HEK293 (cell line): ENCODE measurements around the gene AHRR.
"Not testable (repeated sequence)": the region's sequence is repeated elsewhere in the genome, so short reads cannot be mapped to it uniquely, and the experiment has no call there.

Experiments
- CTCF ChIA-PET: fragments of 350-600 bp; formaldehyde crosslinking; extraction: SDS; loops from one replicate; lab custom pipeline; 2021; ENCODE audit warnings: antibody characterized with exemption; lab: Yijun Ruan, JAX
- POLR2A ChIA-PET: fragments of 300-600 bp; formaldehyde crosslinking; extraction: SDS; loops from one replicate; lab custom pipeline; 2020; ENCODE audit warnings: antibody characterized with exemption, inconsistent platforms; lab: Yijun Ruan, JAX
- H3K27ac ChIP-seq: fragments of 200-500 bp; sonication (Bioruptor generic); 2 replicates; pipeline ENCODE4 v1.5.1; 2014; ENCODE audit warnings: low read depth, low read length, control low read depth, inconsistent platforms; ENCODE audit errors: extremely low read depth
- H3K36me3 ChIP-seq, 2 experiments: fragments of 200-500 bp in 1 of 2; sonication (Bioruptor generic) in 1 of 2; 1 replicate in 1 of 2; 2 replicates in 1 of 2; pipeline ENCODE4 v1.5.1; 2014 to 2017; ENCODE audit warnings: inconsistent platforms in 2 of 2, low read length in 2 of 2; ENCODE audit not compliant: control insufficient read depth in 2 of 2, insufficient read depth in 1 of 2
- H3K4me1 ChIP-seq: fragments of 200-500 bp; sonication (Bioruptor generic); 2 replicates; pipeline ENCODE4 v1.5.1; 2014; ENCODE audit warnings: mild to moderate bottlenecking, low read length, inconsistent platforms; ENCODE audit not compliant: control insufficient read depth, insufficient read depth
- H3K4me3 ChIP-seq: 2 replicates; pipeline ENCODE4 v1.5.1; 2011; ENCODE audit warnings: low read depth, mild to moderate bottlenecking, control low read depth, low read length, moderate library complexity
- H3K9me3 ChIP-seq: fragments of 200-500 bp; sonication (Bioruptor generic); 2 replicates; pipeline ENCODE4 v1.5.1; 2014; ENCODE audit warnings: low read depth, low read length, inconsistent platforms; ENCODE audit not compliant: control insufficient read depth, insufficient read depth
- KLF10 ChIP-seq: fragments of 450-650 bp; IDR thresholded peaks from 2 replicates; pipeline ENCODE4 v1.5.1; 2018; ENCODE audit warnings: missing biosample characterization, mild to moderate bottlenecking, missing genetic modification characterization
- KLF9 ChIP-seq: fragments of 450-650 bp; formaldehyde crosslinking; IDR thresholded peaks from 2 replicates; pipeline ENCODE4 v1.5.1; 2016; ENCODE audit warnings: missing biosample characterization, missing genetic modification characterization, low read depth
- ZBTB17 ChIP-seq: fragments of 450-650 bp; formaldehyde crosslinking; IDR thresholded peaks from 2 replicates; pipeline ENCODE4 v1.5.1; 2016; ENCODE audit warnings: missing biosample characterization, missing genetic modification characterization
- ZEB2 ChIP-seq: fragments of 450-650 bp; formaldehyde crosslinking; IDR thresholded peaks from 2 replicates; pipeline ENCODE4 v1.5.1; 2016; ENCODE audit warnings: missing biosample characterization, missing genetic modification characterization
- ZFHX2 ChIP-seq: fragments of 450-650 bp; formaldehyde crosslinking; conservative IDR thresholded peaks from 2 replicates; pipeline ENCODE4 v1.5.1; 2016; ENCODE audit warnings: missing biosample characterization, missing genetic modification characterization
- ZNF112 ChIP-seq: fragments of 450-650 bp; formaldehyde crosslinking; IDR thresholded peaks from 2 replicates; pipeline ENCODE4 v1.5.0; 2017; ENCODE audit warnings: missing biosample characterization, missing genetic modification characterization
- ZNF169 ChIP-seq: fragments of 450-650 bp; formaldehyde crosslinking; IDR thresholded peaks from 2 replicates; pipeline ENCODE4 v1.5.1; 2016; ENCODE audit warnings: missing biosample characterization, missing genetic modification characterization
- ZNF175 ChIP-seq: fragments of 450-650 bp; formaldehyde crosslinking; IDR thresholded peaks from 2 replicates; pipeline ENCODE4 v1.5.1; 2016; ENCODE audit warnings: missing biosample characterization, missing genetic modification characterization
- ZNF585B ChIP-seq: fragments of 450-650 bp; formaldehyde crosslinking; IDR thresholded peaks from 2 replicates; pipeline ENCODE4 v1.5.1; 2016; ENCODE audit warnings: missing biosample characterization, missing genetic modification characterization
- ZNF776 ChIP-seq: fragments of 450-650 bp; formaldehyde crosslinking; IDR thresholded peaks from 2 replicates; pipeline ENCODE4 v1.5.0; 2017; ENCODE audit warnings: missing biosample characterization, missing genetic modification characterization, borderline replicate concordance
- ZNF777 ChIP-seq: fragments of 450-650 bp; formaldehyde crosslinking; IDR thresholded peaks from 2 replicates; pipeline ENCODE4 v1.5.1; 2017; ENCODE audit warnings: missing biosample characterization, missing genetic modification characterization, borderline replicate concordance
- ZNF830 ChIP-seq: fragments of 450-650 bp; IDR thresholded peaks from 2 replicates; pipeline ENCODE4 v1.5.0; 2018; ENCODE audit warnings: missing biosample characterization, missing genetic modification characterization, low read depth, mild to moderate bottlenecking, moderate library complexity
- TF ChIP-seq, protein P1 (sequence below): fragments of 450-650 bp; formaldehyde crosslinking; conservative IDR thresholded peaks from 2 replicates; pipeline ENCODE4 v1.5.1; 2016; ENCODE audit warnings: low read depth, missing biosample characterization, missing genetic modification characterization
- TF ChIP-seq, protein P2 (sequence below): fragments of 450-650 bp; formaldehyde crosslinking; IDR thresholded peaks from 2 replicates; pipeline ENCODE4 v1.5.1; 2016; ENCODE audit warnings: missing biosample characterization, missing genetic modification characterization
- TF ChIP-seq, protein P3 (sequence below): fragments of 450-650 bp; formaldehyde crosslinking; IDR thresholded peaks from 2 replicates; pipeline ENCODE4 v1.5.1; 2016; ENCODE audit warnings: missing biosample characterization, missing genetic modification characterization
- TF ChIP-seq, protein P4 (sequence below): fragments of 450-650 bp; formaldehyde crosslinking; IDR thresholded peaks from 2 replicates; pipeline ENCODE4 v1.5.1; 2017; ENCODE audit warnings: missing biosample characterization, missing genetic modification characterization
- TF ChIP-seq, protein P5 (sequence below): fragments of 450-650 bp; formaldehyde crosslinking; IDR thresholded peaks from 2 replicates; pipeline ENCODE4 v1.5.1; 2016; ENCODE audit warnings: missing biosample characterization, missing genetic modification characterization

AHRR gene

DNA sequence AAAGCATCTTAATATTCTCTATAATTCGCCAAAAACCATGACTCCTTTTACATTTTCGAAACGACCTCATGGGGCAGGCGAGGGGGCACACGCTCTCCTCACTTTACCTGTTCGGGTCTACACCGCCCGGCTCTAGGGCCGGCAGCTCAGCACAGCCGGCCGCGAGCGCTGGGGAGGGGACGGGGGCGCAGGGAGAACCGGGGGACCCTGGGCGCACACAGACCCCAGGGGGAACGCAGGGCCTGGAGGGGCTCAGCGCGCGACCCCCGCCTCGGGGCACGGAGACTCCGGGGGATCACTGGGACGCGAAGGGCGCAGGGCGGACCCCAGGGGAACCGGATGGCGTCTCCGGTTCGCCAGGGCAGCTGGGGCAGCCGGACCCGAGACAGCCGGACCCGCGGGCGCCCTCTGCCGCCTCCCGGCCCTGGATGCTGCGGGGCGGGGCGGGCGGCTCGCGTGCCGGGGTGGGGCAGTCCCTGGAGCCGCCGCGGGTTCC is at the start of gene AHRR (continued):
- TF ChIP-seq, protein P1, sequence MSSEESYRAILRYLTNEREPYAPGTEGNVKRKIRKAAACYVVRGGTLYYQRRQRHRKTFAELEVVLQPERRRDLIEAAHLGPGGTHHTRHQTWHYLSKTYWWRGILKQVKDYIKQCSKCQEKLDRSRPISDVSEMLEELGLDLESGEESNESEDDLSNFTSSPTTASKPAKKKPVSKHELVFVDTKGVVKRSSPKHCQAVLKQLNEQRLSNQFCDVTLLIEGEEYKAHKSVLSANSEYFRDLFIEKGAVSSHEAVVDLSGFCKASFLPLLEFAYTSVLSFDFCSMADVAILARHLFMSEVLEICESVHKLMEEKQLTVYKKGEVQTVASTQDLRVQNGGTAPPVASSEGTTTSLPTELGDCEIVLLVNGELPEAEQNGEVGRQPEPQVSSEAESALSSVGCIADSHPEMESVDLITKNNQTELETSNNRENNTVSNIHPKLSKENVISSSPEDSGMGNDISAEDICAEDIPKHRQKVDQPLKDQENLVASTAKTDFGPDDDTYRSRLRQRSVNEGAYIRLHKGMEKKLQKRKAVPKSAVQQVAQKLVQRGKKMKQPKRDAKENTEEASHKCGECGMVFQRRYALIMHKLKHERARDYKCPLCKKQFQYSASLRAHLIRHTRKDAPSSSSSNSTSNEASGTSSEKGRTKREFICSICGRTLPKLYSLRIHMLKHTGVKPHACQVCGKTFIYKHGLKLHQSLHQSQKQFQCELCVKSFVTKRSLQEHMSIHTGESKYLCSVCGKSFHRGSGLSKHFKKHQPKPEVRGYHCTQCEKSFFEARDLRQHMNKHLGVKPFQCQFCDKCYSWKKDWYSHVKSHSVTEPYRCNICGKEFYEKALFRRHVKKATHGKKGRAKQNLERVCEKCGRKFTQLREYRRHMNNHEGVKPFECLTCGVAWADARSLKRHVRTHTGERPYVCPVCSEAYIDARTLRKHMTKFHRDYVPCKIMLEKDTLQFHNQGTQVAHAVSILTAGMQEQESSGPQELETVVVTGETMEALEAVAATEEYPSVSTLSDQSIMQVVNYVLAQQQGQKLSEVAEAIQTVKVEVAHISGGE: 0 out of 2 replicates have a peak, but pooled peaks have one; percentile 23
- TF ChIP-seq, protein P2, sequence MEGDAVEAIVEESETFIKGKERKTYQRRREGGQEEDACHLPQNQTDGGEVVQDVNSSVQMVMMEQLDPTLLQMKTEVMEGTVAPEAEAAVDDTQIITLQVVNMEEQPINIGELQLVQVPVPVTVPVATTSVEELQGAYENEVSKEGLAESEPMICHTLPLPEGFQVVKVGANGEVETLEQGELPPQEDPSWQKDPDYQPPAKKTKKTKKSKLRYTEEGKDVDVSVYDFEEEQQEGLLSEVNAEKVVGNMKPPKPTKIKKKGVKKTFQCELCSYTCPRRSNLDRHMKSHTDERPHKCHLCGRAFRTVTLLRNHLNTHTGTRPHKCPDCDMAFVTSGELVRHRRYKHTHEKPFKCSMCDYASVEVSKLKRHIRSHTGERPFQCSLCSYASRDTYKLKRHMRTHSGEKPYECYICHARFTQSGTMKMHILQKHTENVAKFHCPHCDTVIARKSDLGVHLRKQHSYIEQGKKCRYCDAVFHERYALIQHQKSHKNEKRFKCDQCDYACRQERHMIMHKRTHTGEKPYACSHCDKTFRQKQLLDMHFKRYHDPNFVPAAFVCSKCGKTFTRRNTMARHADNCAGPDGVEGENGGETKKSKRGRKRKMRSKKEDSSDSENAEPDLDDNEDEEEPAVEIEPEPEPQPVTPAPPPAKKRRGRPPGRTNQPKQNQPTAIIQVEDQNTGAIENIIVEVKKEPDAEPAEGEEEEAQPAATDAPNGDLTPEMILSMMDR: peak; percentile 34; the same call in 1 of the 2 replicates
- TF ChIP-seq ZNF585B (tag by site-specific recombination): no peak
- no peak for TF ChIP-seq ZNF112 (tag by site-specific recombination)
- no peak for TF ChIP-seq KLF10 (tag by site-specific recombination)
- TF ChIP-seq KLF9: no peak
- no peak for TF ChIP-seq ZNF175 (tag by site-specific recombination)
- TF ChIP-seq ZEB2 (tag by site-specific recombination): 0 out of 2 replicates have a peak, but pooled peaks have one; percentile 44
- TF ChIP-seq, protein P3, sequence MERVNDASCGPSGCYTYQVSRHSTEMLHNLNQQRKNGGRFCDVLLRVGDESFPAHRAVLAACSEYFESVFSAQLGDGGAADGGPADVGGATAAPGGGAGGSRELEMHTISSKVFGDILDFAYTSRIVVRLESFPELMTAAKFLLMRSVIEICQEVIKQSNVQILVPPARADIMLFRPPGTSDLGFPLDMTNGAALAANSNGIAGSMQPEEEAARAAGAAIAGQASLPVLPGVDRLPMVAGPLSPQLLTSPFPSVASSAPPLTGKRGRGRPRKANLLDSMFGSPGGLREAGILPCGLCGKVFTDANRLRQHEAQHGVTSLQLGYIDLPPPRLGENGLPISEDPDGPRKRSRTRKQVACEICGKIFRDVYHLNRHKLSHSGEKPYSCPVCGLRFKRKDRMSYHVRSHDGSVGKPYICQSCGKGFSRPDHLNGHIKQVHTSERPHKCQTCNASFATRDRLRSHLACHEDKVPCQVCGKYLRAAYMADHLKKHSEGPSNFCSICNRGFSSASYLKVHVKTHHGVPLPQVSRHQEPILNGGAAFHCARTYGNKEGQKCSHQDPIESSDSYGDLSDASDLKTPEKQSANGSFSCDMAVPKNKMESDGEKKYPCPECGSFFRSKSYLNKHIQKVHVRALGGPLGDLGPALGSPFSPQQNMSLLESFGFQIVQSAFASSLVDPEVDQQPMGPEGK (tag by site-specific recombination): peak; percentile 41
- TF ChIP-seq ZNF776 (tag by site-specific recombination): no peak
- no peak for TF ChIP-seq ZNF169 (tag by site-specific recombination)
- TF ChIP-seq, protein P4, sequence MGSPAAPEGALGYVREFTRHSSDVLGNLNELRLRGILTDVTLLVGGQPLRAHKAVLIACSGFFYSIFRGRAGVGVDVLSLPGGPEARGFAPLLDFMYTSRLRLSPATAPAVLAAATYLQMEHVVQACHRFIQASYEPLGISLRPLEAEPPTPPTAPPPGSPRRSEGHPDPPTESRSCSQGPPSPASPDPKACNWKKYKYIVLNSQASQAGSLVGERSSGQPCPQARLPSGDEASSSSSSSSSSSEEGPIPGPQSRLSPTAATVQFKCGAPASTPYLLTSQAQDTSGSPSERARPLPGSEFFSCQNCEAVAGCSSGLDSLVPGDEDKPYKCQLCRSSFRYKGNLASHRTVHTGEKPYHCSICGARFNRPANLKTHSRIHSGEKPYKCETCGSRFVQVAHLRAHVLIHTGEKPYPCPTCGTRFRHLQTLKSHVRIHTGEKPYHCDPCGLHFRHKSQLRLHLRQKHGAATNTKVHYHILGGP (tag by site-specific recombination): no peak
- no peak for TF ChIP-seq ZNF777 (tag by site-specific recombination)
- TF ChIP-seq ZNF830 (tag by site-specific recombination): no peak
- TF ChIP-seq ZBTB17 (tag by site-specific recombination): no peak
- TF ChIP-seq, all 188 proteins: peak for 15

DNA sequence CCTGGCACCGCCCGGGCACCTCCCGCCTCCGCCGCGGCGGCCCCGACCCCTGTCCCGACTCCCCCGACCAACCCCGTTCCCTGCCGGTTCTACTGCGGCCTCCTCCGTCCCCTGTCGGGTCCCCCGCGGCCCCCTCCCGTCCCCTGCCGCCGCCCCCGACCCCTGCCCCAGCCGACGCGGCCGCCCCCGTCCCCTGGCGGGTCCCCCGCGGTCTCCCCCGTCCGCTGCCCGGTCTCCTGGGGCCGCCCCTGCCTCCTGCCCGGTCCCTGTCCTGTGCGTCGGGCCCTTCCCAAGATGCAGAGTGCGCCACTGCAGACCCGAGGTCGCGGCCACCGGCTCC is 49.7 kb upstream of the AHRR start:
- TF ChIP-seq ZFHX2: peak; percentile 4; the same call in 1 of the 2 replicates
- TF ChIP-seq, protein P5, sequence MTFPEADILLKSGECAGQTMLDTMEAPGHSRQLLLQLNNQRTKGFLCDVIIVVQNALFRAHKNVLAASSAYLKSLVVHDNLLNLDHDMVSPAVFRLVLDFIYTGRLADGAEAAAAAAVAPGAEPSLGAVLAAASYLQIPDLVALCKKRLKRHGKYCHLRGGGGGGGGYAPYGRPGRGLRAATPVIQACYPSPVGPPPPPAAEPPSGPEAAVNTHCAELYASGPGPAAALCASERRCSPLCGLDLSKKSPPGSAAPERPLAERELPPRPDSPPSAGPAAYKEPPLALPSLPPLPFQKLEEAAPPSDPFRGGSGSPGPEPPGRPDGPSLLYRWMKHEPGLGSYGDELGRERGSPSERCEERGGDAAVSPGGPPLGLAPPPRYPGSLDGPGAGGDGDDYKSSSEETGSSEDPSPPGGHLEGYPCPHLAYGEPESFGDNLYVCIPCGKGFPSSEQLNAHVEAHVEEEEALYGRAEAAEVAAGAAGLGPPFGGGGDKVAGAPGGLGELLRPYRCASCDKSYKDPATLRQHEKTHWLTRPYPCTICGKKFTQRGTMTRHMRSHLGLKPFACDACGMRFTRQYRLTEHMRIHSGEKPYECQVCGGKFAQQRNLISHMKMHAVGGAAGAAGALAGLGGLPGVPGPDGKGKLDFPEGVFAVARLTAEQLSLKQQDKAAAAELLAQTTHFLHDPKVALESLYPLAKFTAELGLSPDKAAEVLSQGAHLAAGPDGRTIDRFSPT (tag by site-specific recombination): peak; percentile 72; the same call in 1 of the 2 replicates

DNA sequence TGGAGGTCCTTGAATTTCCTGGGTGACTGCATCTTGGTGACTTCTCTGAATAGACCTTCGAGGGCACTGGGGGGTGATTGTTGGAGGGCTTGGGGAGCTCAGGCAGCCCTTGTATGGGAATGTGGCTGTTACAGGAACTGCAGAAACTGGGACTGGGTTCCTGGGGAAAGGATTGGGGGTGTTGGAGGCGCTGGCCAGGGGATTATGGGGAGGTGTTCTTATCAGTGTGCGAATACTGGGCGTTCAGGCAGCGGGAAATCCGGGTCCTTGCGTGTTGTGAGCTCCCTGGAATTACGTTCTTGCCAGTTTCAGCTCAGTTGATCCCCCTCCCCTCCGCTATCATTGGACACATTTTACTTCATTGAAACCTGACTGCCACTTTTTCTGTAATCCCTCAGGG is 48.4 kb upstream of the AHRR start:
- CTCF ChIA-PET, H3K4me3 ChIP-seq, H3K9me3 ChIP-seq, POLR2A ChIA-PET, H3K27ac ChIP-seq, H3K4me1 ChIP-seq: not testable (repeated sequence)
- H3K36me3 ChIP-seq: peaks cover 0 to 35% of the 10 kb centered on the region in 2 experiments

More for the DNA sequence above, 49.7 kb upstream of the AHRR start:
- Histone ChIP-seq H3K4me3 (peak overlapping the region; percentile 87), H3K27ac (peak overlapping the region; percentile 34; the same call in 1 of the 2 replicates), H3K36me3 (peaks cover 0 to 34% of the 10 kb centered on the region in 2 experiments; a peak in 2 of 3 replicates)
- ChIA-PET POLR2A (interaction anchor here (1.0 to 2.3 kb wide), 13 partner anchors 12 to 620 kb away, joined by 3 to 47 read pairs (median 4); partner anchors contain the start of genes AHRR, BRD9, CCDC127 and SDHA), CTCF (interaction anchor here (0.9 kb wide), 1 partner anchor 84 kb away, joined by 5 read pairs; no protein-coding TSS in a partner anchor)
- H3K9me3 ChIP-seq, H3K4me1 ChIP-seq: not testable (repeated sequence)

DNA sequence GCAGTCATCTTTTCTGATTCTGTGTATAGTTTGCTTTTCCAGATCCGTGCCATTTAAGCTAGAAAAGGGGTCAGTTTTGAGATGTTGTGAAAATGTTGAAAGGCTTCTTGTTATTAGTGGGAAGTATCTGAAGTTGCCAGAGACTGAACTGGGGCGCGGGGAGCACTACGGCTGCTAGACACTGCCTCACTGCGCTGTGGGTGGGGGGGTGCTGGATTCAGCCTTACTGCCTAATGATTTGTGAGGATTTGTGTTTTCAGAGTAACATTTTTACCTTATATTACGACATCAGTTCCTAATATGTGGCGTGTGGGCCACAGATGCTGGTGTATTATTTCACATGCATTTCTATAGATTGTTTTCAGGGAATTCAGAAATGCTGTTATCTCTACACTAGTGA is 48.0 kb upstream of the AHRR start:
- H3K9me3 ChIP-seq, H3K4me3 ChIP-seq, POLR2A ChIA-PET, H3K4me1 ChIP-seq, CTCF ChIA-PET, H3K27ac ChIP-seq: not testable (repeated sequence)
- H3K36me3 ChIP-seq: peaks cover 2 to 35% of the 10 kb centered on the region in 2 experiments
